ENCODE measurements around the gene RAB8A. TPM values are rescaled to one million over a fixed set of nuclear protein-coding genes. Genes with fewer than 3 reads are reported as not detected.
"Not testable (repeated sequence)": the region's sequence is repeated elsewhere in the genome, so short reads cannot be mapped to it uniquely, and the experiment has no call there.

RAB8A gene
- polyA plus RNA-seq, 1 donor = 87.0 TPM

- DNase-seq = no peak
Measured at GRCh38 chr19:16106121-16106520, 5.6 kb upstream of the RAB8A start.

- no peak for DNase-seq
Measured at GRCh38 chr19:16111909-16112752, 442 bp downstream of the RAB8A start.

- no peak for DNase-seq
Measured at GRCh38 chr19:16112778-16113177, 1.1 kb downstream of the RAB8A start.

- DNase-seq = no peak
Measured at GRCh38 chr19:16113727-16114126, 2.0 kb downstream of the RAB8A start.

- DNase-seq = no peak
Measured at GRCh38 chr19:16115301-16116039, 3.8 kb downstream of the RAB8A start.

- no peak for DNase-seq
Measured at GRCh38 chr19:16116067-16116466, 4.4 kb downstream of the RAB8A start.

- DNase-seq = no peak
Measured at GRCh38 chr19:16117594-16118033, 5.9 kb downstream of the RAB8A start.

GRCh38 chr19:16118489-16119033 lies 6.9 kb downstream of the RAB8A start:
- DNase-seq = no peak

- not testable (repeated sequence) for DNase-seq
Measured at GRCh38 chr19:16119075-16119857, 7.6 kb downstream of the RAB8A start.

- no peak for DNase-seq
Measured at GRCh38 chr19:16121141-16121540, 9.5 kb downstream of the RAB8A start.

- no peak for DNase-seq
Measured at GRCh38 chr19:16121967-16122366, 10.3 kb downstream of the RAB8A start.

GRCh38 chr19:16124953-16125352 lies 13.3 kb downstream of the RAB8A start:
- DNase-seq = no peak

- no peak for DNase-seq
Measured at GRCh38 chr19:16125737-16126495, 14.2 kb downstream of the RAB8A start.

GRCh38 chr19:16127080-16127479 lies 15.4 kb downstream of the RAB8A start:
- DNase-seq = no peak

- no peak for DNase-seq
Measured at GRCh38 chr19:16127776-16128371, 16.2 kb downstream of the RAB8A start.

GRCh38 chr19:16131648-16132047 lies 20.0 kb downstream of the RAB8A start:
- no peak for DNase-seq

- DNase-seq = no peak
Measured at GRCh38 chr19:16133818-16134217, 22.1 kb downstream of the RAB8A start.

GRCh38 chr19:16134510-16134909 lies 22.8 kb downstream of the RAB8A start:
- DNase-seq = no peak

GRCh38 chr19:16135430-16136127 lies 23.9 kb downstream of the RAB8A start:
- DNase-seq = no peak

Measured in left kidney (tissue), 2 donors.